NT2/D1 (cell line): ENCODE results near the gene CFLAR.
"Not testable (repeated sequence)": the region's sequence is repeated elsewhere in the genome, so short reads cannot be mapped to it uniquely, and the experiment has no call there.

Source experiments
- DNase-seq: peaks from one replicate; pipeline ENCODE4 v3.0.0-alpha.2; 2011; ENCODE audit warnings: low read depth, low spot score
- H3K27me3 ChIP-seq: 2 replicates; pipeline ENCODE4 v1.6.0; 2011; ENCODE audit warnings: mild to moderate bottlenecking; ENCODE audit not compliant: insufficient read length, insufficient read depth
- H3K36me3 ChIP-seq: 2 replicates; pipeline ENCODE4 v1.6.1; 2011; ENCODE audit warnings: mild to moderate bottlenecking, low read length, mixed read lengths; ENCODE audit not compliant: insufficient read depth, insufficient read length
- H3K4me1 ChIP-seq: 2 replicates; pipeline ENCODE4 v1.5.1; 2011; ENCODE audit not compliant: insufficient read depth, insufficient read length
- H3K4me3 ChIP-seq: 2 replicates; pipeline ENCODE4 v1.5.1; 2011; ENCODE audit warnings: low read depth; ENCODE audit not compliant: insufficient read length
- H3K9ac ChIP-seq: 2 replicates; pipeline ENCODE4 v1.6.0; 2011; ENCODE audit warnings: low read depth; ENCODE audit not compliant: insufficient read length
- H3K9me3 ChIP-seq: 2 replicates; pipeline ENCODE4 v1.5.1; 2011; ENCODE audit warnings: mild to moderate bottlenecking, low read length; ENCODE audit not compliant: insufficient read depth
- SUZ12 ChIP-seq: IDR thresholded peaks from 2 replicates; pipeline ENCODE4 v1.6.1; 2011; ENCODE audit not compliant: insufficient read length, insufficient read depth; ENCODE audit errors: extremely low read depth
- YY1 ChIP-seq: IDR thresholded peaks from 2 replicates; pipeline ENCODE4 v1.6.1; 2011; ENCODE audit not compliant: insufficient read length, insufficient read depth
- ZNF274 ChIP-seq: IDR thresholded peaks from 2 replicates; pipeline ENCODE4 v1.6.1; 2011; ENCODE audit warnings: mild to moderate bottlenecking, low read depth, low read length

Gene CFLAR

DNA sequence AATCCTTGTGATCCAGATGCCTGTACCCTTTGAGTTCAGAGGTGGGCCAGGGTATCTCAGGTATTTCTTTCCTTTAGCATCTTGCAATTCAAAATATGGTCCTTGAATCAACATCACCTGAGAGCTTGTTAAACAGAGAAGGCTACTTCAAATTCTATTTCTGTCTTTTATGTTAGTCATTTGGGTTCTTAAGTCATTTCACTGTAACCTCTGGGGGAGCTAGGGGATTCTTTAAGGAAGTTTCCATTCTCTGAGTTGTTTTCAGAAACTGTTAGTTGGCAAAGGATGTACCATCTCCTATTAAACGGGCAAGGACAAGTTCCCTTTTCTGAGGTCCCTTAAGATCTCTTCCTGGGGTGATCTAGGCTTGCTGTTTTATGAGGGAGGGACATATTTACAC lies 16.6 kb downstream of the CFLAR start:
- no peaks in the 10 kb centered on the region for H3K9me3 ChIP-seq
- no peaks in the 10 kb centered on the region for H3K27me3 ChIP-seq
- peaks cover 3% of the 10 kb centered on the region for H3K4me1 ChIP-seq
- no peak for TF ChIP-seq SUZ12
- TF ChIP-seq YY1: no peak
- no peak for TF ChIP-seq ZNF274
- no peak for DNase-seq
- no peak overlapping the region for H3K9ac ChIP-seq
- peaks cover 34% of the 10 kb centered on the region for H3K36me3 ChIP-seq
- no peak overlapping the region for H3K4me3 ChIP-seq

DNA sequence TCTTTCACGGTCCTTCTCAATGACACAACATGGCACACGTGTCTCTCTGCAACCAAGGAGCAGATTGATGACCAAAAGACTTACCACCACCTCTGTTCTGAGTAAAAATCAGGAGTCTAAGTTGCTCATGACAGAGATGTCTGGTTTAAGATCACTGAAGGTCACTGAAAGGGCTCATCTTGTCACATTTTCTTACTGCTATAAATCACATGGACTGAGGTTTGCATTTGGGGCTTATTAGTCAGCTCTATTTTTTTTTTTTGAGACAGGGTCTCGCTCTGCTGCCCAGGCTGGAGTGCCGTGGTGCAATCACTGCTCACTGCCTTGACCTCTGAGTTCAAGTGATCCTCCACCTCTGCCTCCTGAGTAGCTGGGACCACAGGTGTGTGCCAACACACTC lies 19.4 kb downstream of the CFLAR start:
- H3K9me3 ChIP-seq: no peaks in the 10 kb centered on the region
- no peak overlapping the region for H3K9ac ChIP-seq
- peaks cover 47% of the 10 kb centered on the region for H3K36me3 ChIP-seq
- H3K4me1 ChIP-seq: peaks cover 7% of the 10 kb centered on the region
- no peak overlapping the region for H3K4me3 ChIP-seq
- no peak for DNase-seq
- TF ChIP-seq ZNF274 (no peak), SUZ12 (no peak)
- H3K27me3 ChIP-seq: no peaks in the 10 kb centered on the region

DNA sequence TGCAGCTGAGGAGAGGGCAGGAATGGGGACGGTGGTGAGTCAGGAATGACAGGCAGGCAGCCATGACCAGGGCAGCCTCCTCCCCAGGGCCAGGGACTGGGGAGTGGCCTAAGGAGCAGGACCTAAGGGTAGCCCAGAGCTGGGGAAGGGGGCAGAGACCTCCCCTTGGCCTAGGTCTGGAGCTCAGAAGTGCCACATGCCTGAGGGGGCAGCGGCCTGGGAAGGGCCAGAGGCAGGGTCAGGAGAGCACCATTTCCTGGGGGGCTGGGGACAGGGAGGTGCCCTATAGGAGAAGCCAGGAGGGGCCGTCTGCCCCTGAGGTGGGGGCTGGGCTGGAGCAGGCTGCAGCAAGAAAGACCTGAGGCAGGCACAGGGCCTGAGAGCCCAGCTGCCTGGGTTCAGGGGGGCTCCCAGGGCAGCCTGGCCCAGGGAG lies 20.9 kb downstream of the CFLAR start:
- H3K36me3 ChIP-seq: peaks cover 47% of the 10 kb centered on the region
- no peak for DNase-seq
- H3K9me3 ChIP-seq: no peaks in the 10 kb centered on the region
- H3K9ac ChIP-seq: no peak overlapping the region
- peaks cover 5% of the 10 kb centered on the region for H3K4me1 ChIP-seq
- H3K4me3 ChIP-seq: no peak overlapping the region
- no peaks in the 10 kb centered on the region for H3K27me3 ChIP-seq
- no peak for TF ChIP-seq SUZ12

DNA sequence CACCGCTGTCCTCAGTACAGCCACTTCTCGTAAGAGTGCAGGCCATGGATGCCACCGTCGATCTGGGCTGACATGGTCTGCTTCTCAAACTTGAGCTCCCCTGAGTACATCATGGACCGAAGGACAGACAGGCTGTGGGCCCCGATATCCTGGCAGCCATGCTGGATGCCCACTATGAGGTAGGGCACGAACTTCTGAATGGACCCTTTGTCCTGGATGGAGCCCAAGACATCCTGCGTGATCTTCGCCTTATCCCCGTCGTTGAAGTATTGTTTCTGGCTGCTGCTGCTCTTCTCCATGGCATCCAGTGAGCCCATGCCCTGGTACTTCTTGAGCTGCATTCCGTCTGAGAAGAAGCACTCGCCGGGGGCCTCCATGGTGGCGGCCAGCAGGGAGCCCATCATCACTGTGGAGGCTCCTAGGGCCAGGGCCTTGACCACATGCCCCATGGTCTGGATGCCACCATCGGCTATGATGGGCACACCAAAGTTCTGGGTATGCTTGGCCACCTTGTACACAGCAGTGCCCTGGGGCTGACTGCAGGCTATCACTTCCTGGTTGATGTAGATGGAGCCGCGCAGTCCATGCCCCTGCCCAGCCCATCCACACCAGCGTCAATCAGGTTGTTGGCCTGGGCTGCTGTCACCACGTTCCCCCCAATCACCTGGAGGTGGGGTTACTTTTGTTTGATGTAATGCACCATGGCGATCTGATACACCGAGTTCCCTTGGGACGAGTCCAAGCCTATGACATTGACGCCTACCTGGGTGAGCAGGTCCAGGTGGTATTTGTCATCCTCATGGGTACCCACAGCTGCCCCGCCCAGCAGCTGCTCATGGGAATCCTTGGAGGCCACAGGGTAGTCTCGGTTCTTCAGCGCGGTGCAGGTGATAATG lies 21.8 kb downstream of the CFLAR start:
- no peak overlapping the region for H3K9ac ChIP-seq
- peaks cover 48% of the 10 kb centered on the region for H3K36me3 ChIP-seq
- no peak for DNase-seq
- TF ChIP-seq ZNF274: no peak
- no peak for TF ChIP-seq YY1
- no peak for TF ChIP-seq SUZ12
- H3K27me3 ChIP-seq: no peaks in the 10 kb centered on the region
- H3K9me3 ChIP-seq: no peaks in the 10 kb centered on the region
- H3K4me1 ChIP-seq: peaks cover 5% of the 10 kb centered on the region
- no peak overlapping the region for H3K4me3 ChIP-seq

DNA sequence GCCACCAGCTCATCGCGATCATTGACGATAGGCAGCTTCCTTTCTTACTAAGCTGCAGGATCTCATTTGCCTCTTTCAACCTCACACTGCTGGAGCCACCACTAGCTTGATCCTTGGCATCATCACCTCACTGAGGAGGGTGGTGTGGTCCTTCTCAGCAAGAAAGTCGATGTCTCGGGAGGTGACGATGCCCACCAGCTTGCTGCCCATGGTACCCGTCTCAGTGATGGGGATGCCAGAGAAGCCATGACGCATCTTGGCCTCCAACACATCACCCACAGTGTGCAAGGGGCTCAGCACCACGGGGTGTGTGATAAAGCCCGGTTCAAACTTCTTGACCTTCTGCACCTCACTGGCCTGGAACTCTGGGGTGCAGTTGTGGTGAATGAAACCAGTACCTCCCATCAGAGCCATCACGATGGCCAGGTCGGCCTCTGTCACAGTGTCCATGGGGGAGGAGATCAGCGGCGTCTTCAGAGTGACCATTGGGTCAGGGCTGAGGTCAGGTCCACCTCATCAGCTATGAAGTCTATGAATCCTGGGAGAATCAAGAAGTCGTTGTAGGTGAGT lies 22.5 kb downstream of the CFLAR start:
- H3K4me3 ChIP-seq: no peak overlapping the region
- no peak overlapping the region for H3K9ac ChIP-seq
- H3K9me3 ChIP-seq: no peaks in the 10 kb centered on the region
- DNase-seq: no peak
- peaks cover 5% of the 10 kb centered on the region for H3K4me1 ChIP-seq
- H3K36me3 ChIP-seq: peaks cover 46% of the 10 kb centered on the region
- TF ChIP-seq YY1 (no peak), SUZ12 (no peak)
- H3K27me3 ChIP-seq: no peaks in the 10 kb centered on the region

DNA sequence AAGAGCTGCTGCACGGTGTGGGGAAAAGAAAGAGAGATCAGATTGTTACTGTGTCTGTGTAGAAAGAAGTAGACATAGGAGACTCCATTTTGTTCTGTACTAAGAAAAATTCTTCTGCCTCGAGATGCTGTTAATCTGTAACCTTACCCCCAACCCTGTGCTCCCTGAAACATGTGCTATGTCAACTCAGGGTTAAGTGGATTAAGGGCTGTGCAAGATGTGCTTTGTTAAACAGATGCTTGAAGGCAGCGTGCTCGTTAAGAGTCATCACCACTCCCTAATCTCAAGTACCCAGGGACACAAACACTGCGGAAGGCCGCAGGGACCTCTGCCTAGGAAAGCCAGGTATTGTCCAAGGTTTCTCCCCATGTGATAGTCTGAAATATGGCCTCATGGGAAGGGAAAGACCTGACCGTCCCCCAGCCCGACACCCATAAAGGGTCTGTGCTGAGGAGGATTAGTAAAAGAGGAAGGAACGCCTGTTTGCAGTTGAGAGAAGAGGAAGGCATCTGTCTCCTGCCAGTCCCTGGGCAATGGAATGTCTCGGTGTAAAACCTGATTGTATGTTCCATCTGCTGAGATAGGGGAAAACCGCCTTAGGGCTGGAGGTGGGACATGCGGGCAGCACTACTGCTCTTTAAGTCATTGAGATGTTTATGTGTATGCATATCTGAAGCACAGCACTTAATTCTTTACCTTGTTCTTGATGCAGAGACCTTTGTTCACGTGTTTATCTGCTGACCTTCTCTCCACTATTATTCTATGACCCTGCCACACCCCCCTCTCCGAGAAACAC lies 23.2 kb downstream of the CFLAR start:
- not testable (repeated sequence) for H3K4me1 ChIP-seq, DNase-seq, H3K27me3 ChIP-seq, H3K9me3 ChIP-seq
- H3K9ac ChIP-seq: peak overlapping the region; percentile 71
- H3K36me3 ChIP-seq: peaks cover 47% of the 10 kb centered on the region
- H3K4me3 ChIP-seq: peak overlapping the region; percentile 22

DNA sequence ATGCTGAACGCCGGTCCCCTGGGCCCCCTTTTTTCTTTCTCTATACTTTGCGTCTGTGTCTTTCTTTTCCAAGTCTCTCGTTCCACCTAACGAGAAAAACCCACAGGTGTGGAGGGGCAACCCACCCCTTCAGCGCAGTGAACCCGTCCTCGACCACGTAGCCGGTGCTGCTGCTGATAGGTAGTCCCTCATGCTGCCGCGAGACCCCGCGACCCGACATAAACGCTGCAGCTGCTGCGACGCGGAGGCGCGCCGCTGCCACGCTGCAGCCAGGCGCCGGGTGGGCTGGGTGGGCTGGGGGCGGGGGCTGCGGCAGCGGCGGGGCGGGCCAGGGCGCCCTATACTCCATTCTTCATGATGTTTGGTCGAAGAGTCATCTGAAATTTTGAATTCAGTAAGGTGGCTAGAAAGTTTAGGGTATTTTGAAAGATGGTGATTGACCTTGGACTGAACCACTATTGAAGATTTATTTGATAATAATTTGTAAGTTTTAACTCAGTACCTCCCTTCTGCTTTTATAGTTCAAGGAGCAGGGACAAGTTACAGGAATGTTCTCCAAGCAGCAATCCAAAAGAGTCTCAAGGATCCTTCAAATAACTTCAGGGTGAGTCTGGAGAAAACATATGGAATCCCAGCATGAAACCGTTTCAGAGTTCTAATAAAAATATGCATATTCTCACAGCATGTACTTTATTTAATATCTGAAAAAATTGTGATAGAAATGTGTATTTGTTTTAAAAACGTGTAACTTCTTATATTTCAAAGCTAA lies 24.1 kb downstream of the CFLAR start:
- no peak for DNase-seq
- peak overlapping the region; percentile 22 for H3K4me3 ChIP-seq
- peaks cover 46% of the 10 kb centered on the region for H3K36me3 ChIP-seq

More for the DNA sequence above, 24.1 kb downstream of the CFLAR start:
- peak overlapping the region; percentile 71 for H3K9ac ChIP-seq
- TF ChIP-seq SUZ12 (no peak), ZNF274 (no peak), YY1 (no peak)
- peaks cover 5% of the 10 kb centered on the region for H3K4me1 ChIP-seq
- no peaks in the 10 kb centered on the region for H3K9me3 ChIP-seq
- no peaks in the 10 kb centered on the region for H3K27me3 ChIP-seq
